ENCODE measurements around the gene PRPF40B. TPM values are rescaled to one million over a fixed set of nuclear protein-coding genes. Genes with fewer than 3 reads are reported as not detected.

Gene PRPF40B
- total and polyA plus RNA-seq, 9 of the 15 experiments (the other 6 are each of a cell fraction or from before 2014, with no cell fraction given): 0.55 to 10.6 (median 4.8) TPM

DNA sequence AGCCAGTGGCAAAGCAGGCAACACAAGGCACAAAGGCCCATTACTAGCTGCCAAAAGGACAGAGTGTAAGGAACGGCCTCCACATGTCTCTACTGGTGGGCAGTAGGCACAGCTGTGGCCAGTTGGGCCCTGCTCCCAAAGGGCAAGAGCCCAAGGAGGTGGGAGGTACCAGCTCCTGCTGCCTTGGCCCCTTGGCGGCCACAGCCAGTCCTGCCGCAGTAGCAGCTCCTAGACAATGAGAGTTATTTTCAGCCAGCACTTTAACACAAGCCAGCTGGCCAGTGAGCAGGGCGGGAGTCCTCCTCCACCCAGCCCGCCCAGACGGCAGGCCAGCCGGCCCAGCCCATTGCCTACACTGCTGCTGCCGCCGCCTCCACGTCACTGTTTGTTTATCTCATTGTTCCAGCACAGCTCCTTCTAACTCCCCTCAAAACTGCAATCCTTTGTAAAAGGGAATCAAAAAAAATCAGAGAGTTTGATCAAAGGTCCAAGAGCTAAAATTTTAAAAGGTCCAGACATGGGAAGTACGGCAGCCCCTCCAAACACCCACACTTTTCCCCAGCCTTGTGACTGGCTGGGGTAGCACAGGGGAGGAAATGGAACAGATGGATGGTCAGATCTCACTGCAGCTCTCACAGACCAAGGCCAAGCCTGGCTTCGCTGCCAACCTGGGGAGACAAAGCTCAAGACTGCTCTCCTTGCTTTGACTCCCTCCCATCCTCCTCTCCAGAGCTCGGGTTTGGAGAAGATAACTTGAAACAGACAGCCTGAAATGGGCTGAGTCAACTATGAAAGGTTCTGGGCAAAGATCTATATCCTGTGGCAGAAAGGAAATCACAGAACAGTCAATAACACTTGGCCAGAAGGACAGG, 50.3 kb downstream of the PRPF40B start (continued):
- TF ChIP-seq, protein P1, sequence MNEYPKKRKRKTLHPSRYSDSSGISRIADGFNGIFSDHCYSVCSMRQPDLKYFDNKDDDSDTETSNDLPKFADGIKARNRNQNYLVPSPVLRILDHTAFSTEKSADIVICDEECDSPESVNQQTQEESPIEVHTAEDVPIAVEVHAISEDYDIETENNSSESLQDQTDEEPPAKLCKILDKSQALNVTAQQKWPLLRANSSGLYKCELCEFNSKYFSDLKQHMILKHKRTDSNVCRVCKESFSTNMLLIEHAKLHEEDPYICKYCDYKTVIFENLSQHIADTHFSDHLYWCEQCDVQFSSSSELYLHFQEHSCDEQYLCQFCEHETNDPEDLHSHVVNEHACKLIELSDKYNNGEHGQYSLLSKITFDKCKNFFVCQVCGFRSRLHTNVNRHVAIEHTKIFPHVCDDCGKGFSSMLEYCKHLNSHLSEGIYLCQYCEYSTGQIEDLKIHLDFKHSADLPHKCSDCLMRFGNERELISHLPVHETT (CRISPR knock-in tag; conservative IDR thresholded peaks at IDR 0.05 in 1 of 2, IDR thresholded peaks at IDR 0.05 in 1 of 2): no peak
- TF ChIP-seq GTF2F1 (IDR thresholded peaks at IDR 0.05; ENCODE audit: low read depth, low read length) (no peak), TOE1 (IDR thresholded peaks at IDR 0.05; ENCODE audit: borderline replicate concordance) (no peak), TOE1 (CRISPR knock-in tag; IDR thresholded peaks at IDR 0.05; ENCODE audit: borderline replicate concordance, low read depth) (no peak), NCOR1 (IDR thresholded peaks at IDR 0.05) (peak; percentile 70), RBM15 (IDR thresholded peaks at IDR 0.05; ENCODE audit: insufficient read depth, low read length) (no peak), CEBPG (CRISPR knock-in tag; IDR thresholded peaks at IDR 0.05) (peak; percentile 17; the same call in 1 of the 2 replicates), CEBPG (tag; conservative IDR thresholded peaks at IDR 0.05 in 1 of 2, IDR thresholded peaks at IDR 0.05 in 1 of 2) (no peak), HIVEP1 (CRISPR knock-in tag; IDR thresholded peaks at IDR 0.05) (no peak), DNMT1 (IDR thresholded peaks at IDR 0.05) (no peak), FOXK1 (CRISPR knock-in tag; IDR thresholded peaks at IDR 0.05; ENCODE audit: borderline replicate concordance) (no peak), CBFA2T3 (IDR thresholded peaks at IDR 0.05) (peak; percentile 78), ZNF347 (CRISPR knock-in tag; IDR thresholded peaks at IDR 0.05; ENCODE audit: low read depth) (no peak), ZC3H4 (CRISPR knock-in tag; IDR thresholded peaks at IDR 0.05; ENCODE audit: borderline replicate concordance) (no peak), ERF (CRISPR knock-in tag; IDR thresholded peaks at IDR 0.05) (no peak), SMARCA4 (IDR thresholded peaks at IDR 0.05) (peak; percentile 52; the same call in 1 of the 2 replicates), ZNF232 (CRISPR knock-in tag; IDR thresholded peaks at IDR 0.05) (no peak), ILK (tag; IDR thresholded peaks at IDR 0.05; ENCODE audit: borderline replicate concordance, low read depth) (no peak), ZNF778 (CRISPR knock-in tag; IDR thresholded peaks at IDR 0.05) (no peak), PCBP2 (IDR thresholded peaks at IDR 0.05; ENCODE audit: low read depth, low read length, poor library complexity, severe bottlenecking) (no peak), ETV5 (CRISPR knock-in tag; IDR thresholded peaks at IDR 0.05; ENCODE audit: low read depth) (no peak), ZC3H8 (IDR thresholded peaks at IDR 0.05) (no peak), WHSC1 (IDR thresholded peaks at IDR 0.05; ENCODE audit: low read length) (no peak), SMAD3 (CRISPR knock-in tag; conservative IDR thresholded peaks at IDR 0.05) (no peak)
- TF ChIP-seq, protein P2, sequence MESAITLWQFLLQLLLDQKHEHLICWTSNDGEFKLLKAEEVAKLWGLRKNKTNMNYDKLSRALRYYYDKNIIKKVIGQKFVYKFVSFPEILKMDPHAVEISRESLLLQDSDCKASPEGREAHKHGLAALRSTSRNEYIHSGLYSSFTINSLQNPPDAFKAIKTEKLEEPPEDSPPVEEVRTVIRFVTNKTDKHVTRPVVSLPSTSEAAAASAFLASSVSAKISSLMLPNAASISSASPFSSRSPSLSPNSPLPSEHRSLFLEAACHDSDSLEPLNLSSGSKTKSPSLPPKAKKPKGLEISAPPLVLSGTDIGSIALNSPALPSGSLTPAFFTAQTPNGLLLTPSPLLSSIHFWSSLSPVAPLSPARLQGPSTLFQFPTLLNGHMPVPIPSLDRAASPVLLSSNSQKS (CRISPR knock-in tag; IDR thresholded peaks at IDR 0.05): no peak

All from K562 (cell line).